Ovary (tissue), 9 donors: ENCODE measurements around the gene LTBP4. TPM values are rescaled to one million over a fixed set of nuclear protein-coding genes. Genes with fewer than 3 reads are reported as not detected.

Experiments
- DNase-seq, 5 donors: peaks; one replicate each; pipeline ENCODE4 v3.0.0-alpha.2; 2019 to 2020
- H3K27ac ChIP-seq, 2 donors: fragments of 200-600 bp; one replicate each; pipeline versions ENCODE4 v1.5.1 to v1.8.0; 2019 to 2022
- H3K27me3 ChIP-seq: fragments of 200-600 bp; one replicate; pipeline ENCODE4 v1.8.0; 2022
- H3K36me3 ChIP-seq: fragments of 200-600 bp; sonication (generic); one replicate; pipeline ENCODE4 v1.5.1; 2019
- H3K4me1 ChIP-seq: one replicate; pipeline ENCODE4 v1.8.1; 2013; ENCODE audit warnings: mild to moderate bottlenecking, moderate library complexity; ENCODE audit not compliant: insufficient read depth
- H3K4me3 ChIP-seq: fragments of 200-600 bp; sonication (generic); one replicate; pipeline ENCODE4 v1.5.1; 2017
- H3K9me3 ChIP-seq, 2 donors: fragments of 200-600 bp in 1 of 2; sonication (generic) in 1 of 2; one replicate each; pipeline versions ENCODE4 v1.5.1 to v1.8.1; 2013 to 2019; ENCODE audit warnings: mild to moderate bottlenecking in 1 of 2, moderate library complexity in 1 of 2
- CTCF ChIP-seq, 3 donors: fragments of 450-650 bp in 2 of 3; fragments of 200-600 bp in 1 of 3; IDR thresholded peaks; one replicate each; pipeline versions ENCODE4 v1.5.1 to v1.8.0; 2016 to 2022; ENCODE audit warnings: antibody characterized with exemption in 3 of 3, mild to moderate bottlenecking in 1 of 3
- EP300 ChIP-seq: sonication (generic); formaldehyde crosslinking; IDR thresholded peaks from one replicate; pipeline ENCODE4 v1.6.1; 2017; ENCODE audit warnings: antibody characterized with exemption
- POLR2A ChIP-seq: fragments of 450-650 bp; IDR thresholded peaks from one replicate; pipeline ENCODE4 v1.6.1; 2017; ENCODE audit warnings: antibody characterized with exemption, mild to moderate bottlenecking, moderate library complexity
- WGBS, 3 donors: extraction: QIAGEN DNeasy Blood & Tissue Kit in 1 of 3; methylation state at CpG; one replicate each; pipeline versions ENCODE4 v1.1.5 to v1.1.7; 2013 to 2017; 5-methylcytosine and 5-hydroxymethylcytosine counted together
- intact Hi-C, 4 donors: fragments of 100-400 bp; cut with DNase I; formaldehyde crosslinking; loops; one replicate each; pipeline versions ENCODE4 v1.11.0 to v1.15.1; 2022 to 2023
- polyA plus RNA-seq, 2 donors: library from polyadenylated mRNA; stranded (reverse); fragments of 200-250 nt in 1 of 2; fragments of 350-450 nt in 1 of 2; fragmentation: Illumina TruSeq in 1 of 2; extraction: RNeasy Lipid Tissue Mini Kit (QIAGEN cat#74804) in 1 of 2; gene quantifications; one replicate each; pipeline ENCODE4 v1.2.3, GENCODE V29; 2013 to 2014
- total RNA-seq, 7 donors: library from RNA; depleted of rRNA in 2 of 7; stranded (reverse); fragments of >200 nt in 2 of 7; fragmentation: NEBNext Ultra II Directional in 3 of 7; extraction: Animal tissue kit (Norgen Biotek cat#: 25700) in 3 of 7; gene quantifications; one replicate each; pipeline versions ENCODE4 v1.1.0 to v1.2.4, GENCODE V29; 2016 to 2023
- donor health status: DM: no; HTN: no; CAD: no; lungs with moderate emphysema.
- donor health status: DM: no; HTN: no; CAD: no.
- donor health status: Bipolar disorder and iron deficiency.
- donor health status: DM: yes; HTN: yes; CAD: no.
- donor health status: DM: no; HTN: no; CAD: no.
- donor health status: DM: yes; HTN: yes; CAD: no.

Gene LTBP4
- total and polyA plus RNA-seq, 9 donors = 152 to 840 (median 524) TPM

- WGBS, 3 donors = 87 to 98% (median 96%) methylated on average over 7 of the region's 7 CpGs
- DNase-seq = no peak
- H3K9me3 ChIP-seq = no peaks in the 10 kb centered on the region
- H3K27me3 ChIP-seq = no peaks in the 10 kb centered on the region
- H3K36me3 ChIP-seq = no peaks in the 10 kb centered on the region
- TF ChIP-seq CTCF (IDR thresholded peaks at IDR 0.05) (no peak), POLR2A (no peak), EP300 (no peak)
- intact Hi-C loops = loop anchor here in 1 of 4 donors (10.0 kb wide), 1 partner anchor 366 kb away; no protein-coding TSS in a partner anchor
- H3K4me1 ChIP-seq = peaks cover 3% of the 10 kb centered on the region
- no peak overlapping the region for H3K4me3 ChIP-seq
- H3K27ac ChIP-seq = no peak overlapping the region
Measured at GRCh38 chr19:40668991-40669614, 67.9 kb downstream of the LTBP4 start.

- Histone ChIP-seq H3K9me3 (no peaks in the 10 kb centered on the region), H3K36me3 (no peaks in the 10 kb centered on the region), H3K27me3 (no peaks in the 10 kb centered on the region), H3K27ac (no peak overlapping the region), H3K4me3 (no peak overlapping the region), H3K4me1 (no peaks in the 10 kb centered on the region)
- no peak for DNase-seq
- WGBS, 3 donors = 64 to 70% (median 70%) methylated on average over 9 of the region's 9 CpGs
- TF ChIP-seq EP300 = no peak
- TF ChIP-seq POLR2A = no peak
- TF ChIP-seq CTCF (IDR thresholded peaks at IDR 0.05) = no peak
- intact Hi-C loops = no loop called here
Measured at GRCh38 chr19:40671404-40671803, 70.2 kb downstream of the LTBP4 start.

GRCh38 chr19:40672038-40672437, 70.9 kb downstream of the LTBP4 start:
- 68 to 77% (median 73%) methylated on average over 2 of the region's 2 CpGs for WGBS, 3 donors
- Histone ChIP-seq H3K27ac (no peak overlapping the region), H3K36me3 (no peaks in the 10 kb centered on the region), H3K4me1 (no peaks in the 10 kb centered on the region), H3K27me3 (no peaks in the 10 kb centered on the region), H3K4me3 (no peak overlapping the region), H3K9me3 (no peaks in the 10 kb centered on the region)
- TF ChIP-seq CTCF (IDR thresholded peaks at IDR 0.05) (no peak), EP300 (no peak), POLR2A (no peak)
- intact Hi-C loops = no loop called here
- DNase-seq = no peak

GRCh38 chr19:40672573-40673299, 71.6 kb downstream of the LTBP4 start:
- TF ChIP-seq POLR2A = no peak
- intact Hi-C loops = no loop called here

GRCh38 chr19:40673397-40673796, 72.2 kb downstream of the LTBP4 start:
- no peak for TF ChIP-seq EP300
- TF ChIP-seq POLR2A = no peak
- no peak for TF ChIP-seq CTCF (IDR thresholded peaks at IDR 0.05)
- Histone ChIP-seq H3K27me3 (no peaks in the 10 kb centered on the region), H3K9me3 (no peaks in the 10 kb centered on the region), H3K36me3 (no peaks in the 10 kb centered on the region), H3K4me3 (no peak overlapping the region), H3K4me1 (no peaks in the 10 kb centered on the region), H3K27ac (no peak overlapping the region)
- 90 to 94% (median 92%) methylated on average over 11 of the region's 11 CpGs for WGBS, 3 donors
- DNase-seq = no peak
- intact Hi-C loops = no loop called here

More at GRCh38 chr19:40672573-40673299, 71.6 kb downstream of the LTBP4 start:
- Histone ChIP-seq H3K36me3 (no peaks in the 10 kb centered on the region), H3K27ac (no peak overlapping the region), H3K9me3 (no peaks in the 10 kb centered on the region), H3K4me3 (no peak overlapping the region), H3K27me3 (no peaks in the 10 kb centered on the region), H3K4me1 (no peaks in the 10 kb centered on the region)
- no peak for DNase-seq
- WGBS, 3 donors = 89 to 92% (median 91%) methylated on average over 7 of the region's 7 CpGs
